ENCODE results near the gene ANXA5. TPM values are rescaled to one million over a fixed set of nuclear protein-coding genes. Genes with fewer than 3 reads are reported as not detected.
A peak's percentile ranks its signal among the peaks of the same experiment; 100 is the strongest.

ANXA5 gene
- total and polyA plus RNA-seq, 4 donors, result 71.0 to 131 (median 87.0) TPM

- no peaks in the 10 kb centered on the region for H3K9me3 ChIP-seq (ENCODE audit: control insufficient read depth in 4 of 4, low read length in 3 of 4)
- TF ChIP-seq ATF3 (IDR thresholded peaks at IDR 0.05) (no peak), CTCF (IDR thresholded peaks at IDR 0.05; ENCODE audit: low read depth, low read length, missing input control) (no peak), NR2F2 (IDR thresholded peaks at IDR 0.05) (no peak), TAF1 (conservative IDR thresholded peaks at IDR 0.05) (no peak), SP1 (IDR thresholded peaks at IDR 0.05) (no peak), RXRA (IDR thresholded peaks at IDR 0.05) (no peak), EGR1 (IDR thresholded peaks at IDR 0.05; ENCODE audit: low read depth in 2 of 2) (no peak), JUND (IDR thresholded peaks at IDR 0.05) (no peak), FOXA1 (IDR thresholded peaks at IDR 0.05) (no peak), RAD21 (IDR thresholded peaks at IDR 0.05) (no peak), MAX (IDR thresholded peaks at IDR 0.05) (no peak), YY1 (IDR thresholded peaks at IDR 0.05) (no peak), HNF4G (IDR thresholded peaks at IDR 0.05) (no peak)
- TF ChIP-seq, protein P1, sequence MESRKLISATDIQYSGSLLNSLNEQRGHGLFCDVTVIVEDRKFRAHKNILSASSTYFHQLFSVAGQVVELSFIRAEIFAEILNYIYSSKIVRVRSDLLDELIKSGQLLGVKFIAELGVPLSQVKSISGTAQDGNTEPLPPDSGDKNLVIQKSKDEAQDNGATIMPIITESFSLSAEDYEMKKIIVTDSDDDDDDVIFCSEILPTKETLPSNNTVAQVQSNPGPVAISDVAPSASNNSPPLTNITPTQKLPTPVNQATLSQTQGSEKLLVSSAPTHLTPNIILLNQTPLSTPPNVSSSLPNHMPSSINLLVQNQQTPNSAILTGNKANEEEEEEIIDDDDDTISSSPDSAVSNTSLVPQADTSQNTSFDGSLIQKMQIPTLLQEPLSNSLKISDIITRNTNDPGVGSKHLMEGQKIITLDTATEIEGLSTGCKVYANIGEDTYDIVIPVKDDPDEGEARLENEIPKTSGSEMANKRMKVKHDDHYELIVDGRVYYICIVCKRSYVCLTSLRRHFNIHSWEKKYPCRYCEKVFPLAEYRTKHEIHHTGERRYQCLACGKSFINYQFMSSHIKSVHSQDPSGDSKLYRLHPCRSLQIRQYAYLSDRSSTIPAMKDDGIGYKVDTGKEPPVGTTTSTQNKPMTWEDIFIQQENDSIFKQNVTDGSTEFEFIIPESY (IDR thresholded peaks at IDR 0.05), result no peak
- TF ChIP-seq, protein P2, sequence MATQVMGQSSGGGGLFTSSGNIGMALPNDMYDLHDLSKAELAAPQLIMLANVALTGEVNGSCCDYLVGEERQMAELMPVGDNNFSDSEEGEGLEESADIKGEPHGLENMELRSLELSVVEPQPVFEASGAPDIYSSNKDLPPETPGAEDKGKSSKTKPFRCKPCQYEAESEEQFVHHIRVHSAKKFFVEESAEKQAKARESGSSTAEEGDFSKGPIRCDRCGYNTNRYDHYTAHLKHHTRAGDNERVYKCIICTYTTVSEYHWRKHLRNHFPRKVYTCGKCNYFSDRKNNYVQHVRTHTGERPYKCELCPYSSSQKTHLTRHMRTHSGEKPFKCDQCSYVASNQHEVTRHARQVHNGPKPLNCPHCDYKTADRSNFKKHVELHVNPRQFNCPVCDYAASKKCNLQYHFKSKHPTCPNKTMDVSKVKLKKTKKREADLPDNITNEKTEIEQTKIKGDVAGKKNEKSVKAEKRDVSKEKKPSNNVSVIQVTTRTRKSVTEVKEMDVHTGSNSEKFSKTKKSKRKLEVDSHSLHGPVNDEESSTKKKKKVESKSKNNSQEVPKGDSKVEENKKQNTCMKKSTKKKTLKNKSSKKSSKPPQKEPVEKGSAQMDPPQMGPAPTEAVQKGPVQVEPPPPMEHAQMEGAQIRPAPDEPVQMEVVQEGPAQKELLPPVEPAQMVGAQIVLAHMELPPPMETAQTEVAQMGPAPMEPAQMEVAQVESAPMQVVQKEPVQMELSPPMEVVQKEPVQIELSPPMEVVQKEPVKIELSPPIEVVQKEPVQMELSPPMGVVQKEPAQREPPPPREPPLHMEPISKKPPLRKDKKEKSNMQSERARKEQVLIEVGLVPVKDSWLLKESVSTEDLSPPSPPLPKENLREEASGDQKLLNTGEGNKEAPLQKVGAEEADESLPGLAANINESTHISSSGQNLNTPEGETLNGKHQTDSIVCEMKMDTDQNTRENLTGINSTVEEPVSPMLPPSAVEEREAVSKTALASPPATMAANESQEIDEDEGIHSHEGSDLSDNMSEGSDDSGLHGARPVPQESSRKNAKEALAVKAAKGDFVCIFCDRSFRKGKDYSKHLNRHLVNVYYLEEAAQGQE (IDR thresholded peaks at IDR 0.05), result no peak
- no peak overlapping the region for H3K9ac ChIP-seq (ENCODE audit: low read depth in 1 of 2, low read length in 2 of 2)
- no peak overlapping the region for H3K4me3 ChIP-seq (ENCODE audit: low read depth in 1 of 3, low read length in 3 of 3)
- no peaks in the 10 kb centered on the region for H3K36me3 ChIP-seq (ENCODE audit: control insufficient read depth in 4 of 4, insufficient read depth in 3 of 4, low read depth in 1 of 4, low read length in 3 of 4)
- no peak overlapping the region for H3K27ac ChIP-seq (ENCODE audit: low read depth in 1 of 2, low read length in 2 of 2)
- H3K4me1 ChIP-seq (ENCODE audit: control insufficient read depth in 4 of 4, insufficient read depth in 4 of 4, low read length in 3 of 4), result no peaks in the 10 kb centered on the region
- DNase-seq (ENCODE audit: low spot score), result no peak
- H3K27me3 ChIP-seq (ENCODE audit: control insufficient read depth in 4 of 4, insufficient read depth in 4 of 4, low read length in 3 of 4), result no peaks in the 10 kb centered on the region
- 98% methylated on average over 1 of the region's 1 CpG for WGBS
Observed at GRCh38 chr4:121658125-121658524, 38.7 kb downstream of the ANXA5 start.

DNA sequence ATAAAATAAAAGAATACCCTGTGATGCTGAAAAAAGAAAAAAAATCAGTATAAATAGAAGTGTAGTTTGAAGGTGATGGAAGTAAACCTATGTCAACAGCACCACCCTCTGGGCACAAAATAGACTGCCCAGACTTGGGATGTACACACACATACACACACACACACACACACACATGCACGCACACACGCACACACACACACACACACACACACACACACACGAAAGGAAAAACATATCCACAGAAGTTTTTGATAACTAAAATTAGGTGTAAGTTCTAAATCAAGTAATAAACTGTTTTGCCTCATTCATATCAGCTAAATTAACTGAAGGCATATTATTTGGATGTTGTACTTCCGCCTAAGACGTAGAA is 40.5 kb downstream of the ANXA5 start:
- H3K9me3 ChIP-seq (ENCODE audit: control insufficient read depth in 4 of 4, low read length in 3 of 4), result no peaks in the 10 kb centered on the region
- no peak overlapping the region for H3K4me3 ChIP-seq (ENCODE audit: low read depth in 1 of 3, low read length in 3 of 3)
- no peak overlapping the region for H3K27ac ChIP-seq (ENCODE audit: low read depth in 1 of 2, low read length in 2 of 2)
- no peaks in the 10 kb centered on the region for H3K36me3 ChIP-seq (ENCODE audit: control insufficient read depth in 4 of 4, insufficient read depth in 3 of 4, low read depth in 1 of 4, low read length in 3 of 4)
- H3K4me1 ChIP-seq (ENCODE audit: control insufficient read depth in 4 of 4, insufficient read depth in 4 of 4, low read length in 3 of 4), result no peaks in the 10 kb centered on the region
- no peaks in the 10 kb centered on the region for H3K27me3 ChIP-seq (ENCODE audit: control insufficient read depth in 4 of 4, insufficient read depth in 4 of 4, low read length in 3 of 4)
- TF ChIP-seq CTCF (IDR thresholded peaks at IDR 0.05; ENCODE audit: low read depth, low read length, missing input control) (peak; percentile 30), MAX (IDR thresholded peaks at IDR 0.05) (no peak), JUND (IDR thresholded peaks at IDR 0.05) (no peak), FOXA1 (IDR thresholded peaks at IDR 0.05) (no peak), RAD21 (IDR thresholded peaks at IDR 0.05) (peak; percentile 48 to 66)
- no peak for DNase-seq (ENCODE audit: low spot score)
- WGBS, result 49% methylated on average over 5 of the region's 5 CpGs
- no peak overlapping the region for H3K9ac ChIP-seq (ENCODE audit: low read depth in 1 of 2, low read length in 2 of 2)
